ENCODE results near the gene KCNN3. TPM values are rescaled to one million over a fixed set of nuclear protein-coding genes. Genes with fewer than 3 reads are reported as not detected.

The KCNN3 gene
- total RNA-seq, 1 experiment from 2014 or later, result 0.03 TPM

- in situ Hi-C loops (cut with HindIII; ENCODE audit: low pct_unique_long_range_greater_than_20kb, low sequenced_read_pairs), result no loop called here
- DNase-seq (ENCODE audit: low read depth, low spot score), result no peak
These were observed 97.2 kb downstream of the KCNN3 start for GRCh38 chr1:154772606-154773506.

- no peak for DNase-seq (ENCODE audit: low read depth, low spot score)
- in situ Hi-C loops (cut with HindIII; ENCODE audit: low pct_unique_long_range_greater_than_20kb, low sequenced_read_pairs), result no loop called here
These were observed 98.0 kb downstream of the KCNN3 start for GRCh38 chr1:154772056-154772455.

- in situ Hi-C loops (cut with HindIII; ENCODE audit: low pct_unique_long_range_greater_than_20kb, low sequenced_read_pairs), result no loop called here
- DNase-seq (ENCODE audit: low read depth, low spot score), result no peak
These were observed 99.0 kb downstream of the KCNN3 start for GRCh38 chr1:154770897-154771594.

- in situ Hi-C loops (cut with HindIII; ENCODE audit: low pct_unique_long_range_greater_than_20kb, low sequenced_read_pairs), result no loop called here
These were observed 100.7 kb downstream of the KCNN3 start for GRCh38 chr1:154769193-154769895.

GRCh38 chr1:154768456-154769125 is 101.5 kb downstream of the KCNN3 start:
- DNase-seq (ENCODE audit: low read depth, low spot score), result peak; percentile 23
- in situ Hi-C loops (cut with HindIII; ENCODE audit: low pct_unique_long_range_greater_than_20kb, low sequenced_read_pairs), result no loop called here

More at GRCh38 chr1:154769193-154769895, 100.7 kb downstream of the KCNN3 start:
- DNase-seq (ENCODE audit: low read depth, low spot score), result no peak

GRCh38 chr1:154767315-154768240 is 102.5 kb downstream of the KCNN3 start:
- in situ Hi-C loops (cut with HindIII; ENCODE audit: low pct_unique_long_range_greater_than_20kb, low sequenced_read_pairs), result no loop called here
- peak; percentile 91 for DNase-seq (ENCODE audit: low read depth, low spot score)

GRCh38 chr1:154765970-154766369 is 104.1 kb downstream of the KCNN3 start:
- in situ Hi-C loops (cut with HindIII; ENCODE audit: low pct_unique_long_range_greater_than_20kb, low sequenced_read_pairs), result no loop called here
- peak; percentile 38 for DNase-seq (ENCODE audit: low read depth, low spot score)

GRCh38 chr1:154764773-154765172 is 105.3 kb downstream of the KCNN3 start:
- no peak for DNase-seq (ENCODE audit: low read depth, low spot score)
- in situ Hi-C loops (cut with HindIII; ENCODE audit: low pct_unique_long_range_greater_than_20kb, low sequenced_read_pairs), result no loop called here

- DNase-seq (ENCODE audit: low read depth, low spot score), result no peak
- in situ Hi-C loops (cut with HindIII; ENCODE audit: low pct_unique_long_range_greater_than_20kb, low sequenced_read_pairs), result no loop called here
These were observed 105.9 kb downstream of the KCNN3 start for GRCh38 chr1:154764181-154764580.

GRCh38 chr1:154760469-154760933 is 109.6 kb downstream of the KCNN3 start:
- DNase-seq (ENCODE audit: low read depth, low spot score), result no peak

GRCh38 chr1:154759793-154760192 is 110.3 kb downstream of the KCNN3 start:
- no peak for DNase-seq (ENCODE audit: low read depth, low spot score)
- in situ Hi-C loops (cut with HindIII; ENCODE audit: low pct_unique_long_range_greater_than_20kb, low sequenced_read_pairs), result no loop called here

More at GRCh38 chr1:154760469-154760933, 109.6 kb downstream of the KCNN3 start:
- in situ Hi-C loops (cut with HindIII; ENCODE audit: low pct_unique_long_range_greater_than_20kb, low sequenced_read_pairs), result no loop called here

GRCh38 chr1:154759196-154759595 is 110.9 kb downstream of the KCNN3 start:
- no peak for DNase-seq (ENCODE audit: low read depth, low spot score)
- in situ Hi-C loops (cut with HindIII; ENCODE audit: low pct_unique_long_range_greater_than_20kb, low sequenced_read_pairs), result no loop called here

GRCh38 chr1:154758346-154758745 is 111.7 kb downstream of the KCNN3 start:
- in situ Hi-C loops (cut with HindIII; ENCODE audit: low pct_unique_long_range_greater_than_20kb, low sequenced_read_pairs), result no loop called here
- DNase-seq (ENCODE audit: low read depth, low spot score), result no peak

GRCh38 chr1:154756793-154757548 is 113.1 kb downstream of the KCNN3 start:
- DNase-seq (ENCODE audit: low read depth, low spot score), result no peak
- in situ Hi-C loops (cut with HindIII; ENCODE audit: low pct_unique_long_range_greater_than_20kb, low sequenced_read_pairs), result no loop called here

GRCh38 chr1:154755858-154756730 is 114.0 kb downstream of the KCNN3 start:
- peak; percentile 22 for DNase-seq (ENCODE audit: low read depth, low spot score)
- in situ Hi-C loops (cut with HindIII; ENCODE audit: low pct_unique_long_range_greater_than_20kb, low sequenced_read_pairs), result no loop called here
